CD4-positive, alpha-beta memory T cell (primary cell): ENCODE results near the gene LPCAT1. TPM values are rescaled to one million over a fixed set of nuclear protein-coding genes. Genes with fewer than 3 reads are reported as not detected.
A peak's percentile ranks its signal among the peaks of the same experiment; 100 is the strongest.
"Not testable (repeated sequence)": the region's sequence is repeated elsewhere in the genome, so short reads cannot be mapped to it uniquely, and the experiment has no call there.

Experiments used
- CTCF ChIA-PET: fragments of 350-600 bp; sonication (Branson Sonifier 250); formaldehyde crosslinking; loops from one replicate; lab custom pipeline; 2021; ENCODE audit warnings: inconsistent platforms; ENCODE audit not compliant: partially characterized antibody; lab: Charles Lee
- POLR2A ChIA-PET: fragments of 350-600 bp; sonication (Branson Sonifier 250); formaldehyde crosslinking; loops from one replicate; lab custom pipeline; 2021; ENCODE audit not compliant: partially characterized antibody; lab: Charles Lee
- DNase-seq, 5 donors: peaks; one replicate each; pipeline versions ENCODE4 v3.0.0 to v3.0.0-alpha.2; 2020 to 2022; ENCODE audit warnings: mixed read lengths in 1 of 5
- H3K27ac ChIP-seq: one replicate; pipeline ENCODE4 v1.7.0; 2013; ENCODE audit warnings: low read depth, low read length
- H3K27me3 ChIP-seq: 2 replicates; pipeline ENCODE4 v1.7.0; 2013; ENCODE audit warnings: mild to moderate bottlenecking, low read length, moderate library complexity; ENCODE audit not compliant: insufficient read depth
- H3K36me3 ChIP-seq: 2 replicates; pipeline ENCODE4 v1.7.0; 2013; ENCODE audit warnings: mild to moderate bottlenecking, low read length, moderate library complexity; ENCODE audit not compliant: insufficient read depth
- H3K4me1 ChIP-seq: 2 replicates; pipeline ENCODE4 v1.7.0; 2013; ENCODE audit warnings: mild to moderate bottlenecking, low read length, moderate library complexity; ENCODE audit not compliant: insufficient read depth
- H3K4me3 ChIP-seq, 2 donors: one replicate each; pipeline ENCODE4 v1.7.0; 2013; ENCODE audit warnings: low read length in 2 of 2, mild to moderate bottlenecking in 1 of 2
- H3K9me3 ChIP-seq, 2 donors: one replicate each; pipeline ENCODE4 v1.7.0; 2013; ENCODE audit warnings: low read length in 2 of 2, control low read depth in 1 of 2; ENCODE audit not compliant: control insufficient read depth in 1 of 2
- H3K27ac Mint-ChIP-seq, 7 donors: one replicate each; pipeline ENCODE4 v1.8.0; 2020 to 2021; ENCODE audit warnings: mixed read lengths in 7 of 7, mild to moderate bottlenecking in 6 of 7, inconsistent platforms in 3 of 7, moderate library complexity in 3 of 7
- H3K27me3 Mint-ChIP-seq, 2 donors: one replicate each; pipeline ENCODE4 v1.8.0; 2020 to 2021; ENCODE audit warnings: mixed read lengths in 2 of 2
- H3K36me3 Mint-ChIP-seq, 2 donors: one replicate each; pipeline ENCODE4 v1.8.0; 2020 to 2021; ENCODE audit warnings: mixed read lengths in 2 of 2, inconsistent platforms in 1 of 2, mild to moderate bottlenecking in 1 of 2
- H3K4me1 Mint-ChIP-seq, 4 donors: one replicate each; pipeline ENCODE4 v1.8.0; 2020 to 2021; ENCODE audit warnings: mixed read lengths in 4 of 4, mild to moderate bottlenecking in 1 of 4
- H3K4me3 Mint-ChIP-seq, 8 donors: one replicate each; pipeline ENCODE4 v1.8.0; 2020 to 2021; ENCODE audit warnings: mixed read lengths in 8 of 8, mild to moderate bottlenecking in 7 of 8, moderate library complexity in 6 of 8, inconsistent platforms in 3 of 8
- H3K9me3 Mint-ChIP-seq, 8 donors: one replicate each; pipeline ENCODE4 v1.8.0; 2020 to 2021; ENCODE audit warnings: mixed read lengths in 8 of 8, mild to moderate bottlenecking in 5 of 8, inconsistent platforms in 3 of 8, moderate library complexity in 1 of 8
- intact Hi-C: fragments of 100-400 bp; cut with micrococcal nuclease; formaldehyde crosslinking; loops from one replicate; pipeline ENCODE4 v1.15.1; 2023
- polyA plus RNA-seq, 2 donors: library from polyadenylated mRNA; unstranded; fragments of 300-500 nt; fragmentation: Illumina TruSeq; gene quantifications; one replicate each; pipeline ENCODE4 v1.2.3, GENCODE V29; 2021
- total RNA-seq, 2 experiments: library from RNA; stranded (reverse); gene quantifications; one replicate each; pipeline ENCODE4 v1.2.3, GENCODE V29; 2021

Gene LPCAT1
- total and polyA plus RNA-seq, 4 experiments from 2014 or later = 9.0 to 63.6 (median 47.5) TPM

DNA sequence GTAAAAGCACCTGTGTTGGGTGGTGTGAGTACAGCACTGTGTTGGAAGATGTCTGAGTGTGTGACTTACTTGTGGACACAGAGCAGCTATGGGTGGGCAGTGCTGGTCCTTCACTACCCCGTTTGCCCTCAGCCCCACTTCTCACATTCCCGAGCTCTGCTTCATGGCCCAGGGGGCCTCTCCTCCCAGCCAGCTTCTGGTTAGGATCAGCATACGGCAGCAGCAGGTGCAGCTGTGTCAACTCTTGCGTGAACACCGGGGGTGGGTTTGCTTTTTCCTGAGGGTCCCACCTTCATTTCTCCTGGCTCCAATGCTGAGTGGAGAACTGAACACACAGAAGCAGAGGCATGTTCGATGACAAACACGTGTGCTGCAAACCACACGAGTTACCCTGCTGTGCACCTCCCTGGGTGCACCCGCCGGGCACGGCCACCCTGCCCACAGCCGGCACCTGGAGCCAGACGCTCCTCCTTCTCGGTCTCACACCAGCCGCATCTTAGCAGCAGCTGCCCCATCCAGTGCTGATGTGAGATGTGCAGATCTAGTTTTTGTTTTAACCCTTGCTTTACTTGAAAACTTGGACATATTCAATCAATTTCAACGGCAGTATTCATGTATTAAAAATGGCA, 63.6 kb downstream of the LPCAT1 start:
- no peak for DNase-seq
- intact Hi-C loops = no loop called here
- peaks cover 18% of the 10 kb centered on the region for H3K36me3 ChIP-seq

DNA sequence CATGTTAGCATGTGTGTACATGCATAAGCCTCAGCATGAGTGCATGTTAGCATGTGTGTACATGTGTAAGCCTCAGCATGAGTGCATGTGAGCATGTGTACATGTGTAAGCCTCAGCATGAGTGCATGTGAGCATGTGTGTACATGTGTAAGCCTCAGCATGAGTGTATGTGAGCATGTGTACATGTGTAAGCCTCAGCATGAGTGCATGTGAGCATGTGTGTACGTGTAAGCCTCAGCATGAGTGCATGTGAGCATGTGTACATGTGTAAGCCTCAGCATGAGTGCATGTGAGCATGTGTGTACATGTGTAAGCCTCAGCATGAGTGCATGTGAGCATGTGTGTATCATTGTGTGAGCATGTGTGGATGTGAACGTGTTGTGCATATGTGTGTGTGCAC, 64.3 kb downstream of the LPCAT1 start:
- H3K4me3 ChIP-seq, H3K27ac ChIP-seq: not testable (repeated sequence)

More for the DNA sequence above, 63.6 kb downstream of the LPCAT1 start:
- Mint-ChIP-seq H3K4me3 (no peak overlapping the region), H3K9me3 (peaks cover 0 to 14% (median 7%) of the 10 kb centered on the region in 8 donors), H3K27ac (peak overlapping the region in 1 of 7 donors; percentile 12), H3K36me3 (peaks cover 25 to 26% of the 10 kb centered on the region in 2 donors), H3K4me1 (no peaks in the 10 kb centered on the region), H3K27me3 (no peaks in the 10 kb centered on the region)
- H3K9me3 ChIP-seq = no peaks in the 10 kb centered on the region
- H3K27ac ChIP-seq = no peak overlapping the region
- no peaks in the 10 kb centered on the region for H3K27me3 ChIP-seq
- H3K4me1 ChIP-seq = no peaks in the 10 kb centered on the region
- no peak overlapping the region for H3K4me3 ChIP-seq
- CTCF ChIA-PET = no interaction called here
- POLR2A ChIA-PET = no interaction called here

DNA sequence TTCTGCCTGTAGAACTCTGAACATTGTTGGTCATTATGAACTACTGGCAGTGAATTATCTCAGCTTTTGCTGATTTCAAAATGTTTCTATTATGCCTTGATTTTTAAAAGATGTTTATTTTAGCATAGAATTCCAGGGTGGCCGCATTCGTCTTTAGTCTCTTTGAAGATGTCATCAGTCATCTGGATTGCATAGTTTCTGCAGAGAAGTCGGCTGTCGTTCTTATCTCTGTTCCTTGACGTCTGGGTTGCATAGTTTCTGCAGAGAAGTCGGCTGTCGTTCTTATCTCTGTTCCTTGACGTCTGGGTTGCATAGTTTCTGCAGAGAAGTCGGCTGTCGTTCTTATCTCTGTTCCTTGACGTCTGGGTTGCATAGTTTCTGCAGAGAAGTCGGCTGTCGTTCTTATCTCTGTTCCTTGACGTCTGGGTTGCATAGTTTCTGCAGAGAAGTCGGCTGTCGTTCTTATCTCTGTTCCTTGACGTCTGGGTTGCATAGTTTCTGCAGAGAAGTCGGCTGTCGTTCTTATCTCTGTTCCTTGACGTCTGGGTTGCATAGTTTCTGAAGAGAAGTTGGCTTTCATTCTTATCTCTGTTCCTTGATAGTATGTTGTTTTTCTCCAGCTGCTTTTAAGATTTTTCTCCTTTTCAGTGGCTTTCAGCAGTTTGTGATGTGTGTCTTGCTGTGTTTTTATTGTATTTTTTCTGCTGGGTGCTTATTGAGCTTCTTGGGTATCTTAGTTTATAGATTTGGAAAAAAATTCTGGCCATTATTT, 67.5 kb downstream of the LPCAT1 start:
- DNase-seq, H3K36me3 ChIP-seq, POLR2A ChIA-PET, H3K27ac Mint-ChIP-seq, H3K27me3 ChIP-seq, CTCF ChIA-PET, H3K4me3 Mint-ChIP-seq, H3K9me3 ChIP-seq, H3K4me1 ChIP-seq, H3K27ac ChIP-seq, H3K4me3 ChIP-seq, intact Hi-C loops, H3K4me1 Mint-ChIP-seq: not testable (repeated sequence)
- Mint-ChIP-seq H3K27me3 (peaks cover 6 to 17% of the 10 kb centered on the region in 2 donors), H3K9me3 (peaks cover 0 to 47% (median 30%) of the 10 kb centered on the region in 8 donors), H3K36me3 (peaks cover 10 to 18% of the 10 kb centered on the region in 2 donors)

More for the DNA sequence above, 64.3 kb downstream of the LPCAT1 start:
- H3K27me3 Mint-ChIP-seq, H3K4me1 ChIP-seq, DNase-seq, H3K4me3 Mint-ChIP-seq, H3K4me1 Mint-ChIP-seq, H3K27ac Mint-ChIP-seq, H3K27me3 ChIP-seq, CTCF ChIA-PET, POLR2A ChIA-PET, intact Hi-C loops, H3K9me3 ChIP-seq: not testable (repeated sequence)
- peaks cover 24 to 25% of the 10 kb centered on the region in 2 donors for H3K36me3 Mint-ChIP-seq
- peaks cover 18% of the 10 kb centered on the region for H3K36me3 ChIP-seq
- peaks cover 0 to 22% (median 14%) of the 10 kb centered on the region in 8 donors for H3K9me3 Mint-ChIP-seq

- no peak overlapping the region for H3K4me3 ChIP-seq
- no peaks in the 10 kb centered on the region for H3K4me1 ChIP-seq
- no peaks in the 10 kb centered on the region for H3K36me3 ChIP-seq
- Mint-ChIP-seq H3K4me1 (peaks cover 0 to under 1% (median 0%) of the 10 kb centered on the region in 4 donors), H3K36me3 (peaks cover 1 to 10% of the 10 kb centered on the region in 2 donors), H3K27ac (no peak overlapping the region), H3K27me3 (peaks cover 17 to 19% of the 10 kb centered on the region in 2 donors), H3K9me3 (peaks cover 0 to 47% (median 30%) of the 10 kb centered on the region in 8 donors), H3K4me3 (no peak overlapping the region)
- no peak overlapping the region for H3K27ac ChIP-seq
- ChIA-PET CTCF (no interaction called here), POLR2A (no interaction called here)
- intact Hi-C loops = no loop called here
- no peaks in the 10 kb centered on the region for H3K9me3 ChIP-seq
- H3K27me3 ChIP-seq = no peaks in the 10 kb centered on the region
- no peak for DNase-seq
Measured at GRCh38 chr5:1453613-1454012, 70.1 kb downstream of the LPCAT1 start.

GRCh38 chr5:1449081-1449630, 74.6 kb downstream of the LPCAT1 start:
- H3K27ac Mint-ChIP-seq = no peak overlapping the region
- H3K4me3 Mint-ChIP-seq = no peak overlapping the region
- ChIA-PET CTCF (no interaction called here), POLR2A (no interaction called here)
- no peak for DNase-seq
- no peaks in the 10 kb centered on the region for H3K9me3 ChIP-seq
- H3K27ac ChIP-seq = no peak overlapping the region
- H3K36me3 Mint-ChIP-seq = peaks cover under 1 to 1% of the 10 kb centered on the region in 2 donors
- no peaks in the 10 kb centered on the region for H3K36me3 ChIP-seq
- intact Hi-C loops = no loop called here
- peaks cover 0 to 23% (median 13%) of the 10 kb centered on the region in 8 donors for H3K9me3 Mint-ChIP-seq
- H3K4me1 Mint-ChIP-seq = peaks cover under 1 to 5% (median 4%) of the 10 kb centered on the region in 4 donors
- no peaks in the 10 kb centered on the region for H3K4me1 ChIP-seq
- H3K27me3 ChIP-seq = peaks cover 5% of the 10 kb centered on the region
- no peak overlapping the region for H3K4me3 ChIP-seq
- peaks cover 29 to 37% of the 10 kb centered on the region in 2 donors for H3K27me3 Mint-ChIP-seq

DNA sequence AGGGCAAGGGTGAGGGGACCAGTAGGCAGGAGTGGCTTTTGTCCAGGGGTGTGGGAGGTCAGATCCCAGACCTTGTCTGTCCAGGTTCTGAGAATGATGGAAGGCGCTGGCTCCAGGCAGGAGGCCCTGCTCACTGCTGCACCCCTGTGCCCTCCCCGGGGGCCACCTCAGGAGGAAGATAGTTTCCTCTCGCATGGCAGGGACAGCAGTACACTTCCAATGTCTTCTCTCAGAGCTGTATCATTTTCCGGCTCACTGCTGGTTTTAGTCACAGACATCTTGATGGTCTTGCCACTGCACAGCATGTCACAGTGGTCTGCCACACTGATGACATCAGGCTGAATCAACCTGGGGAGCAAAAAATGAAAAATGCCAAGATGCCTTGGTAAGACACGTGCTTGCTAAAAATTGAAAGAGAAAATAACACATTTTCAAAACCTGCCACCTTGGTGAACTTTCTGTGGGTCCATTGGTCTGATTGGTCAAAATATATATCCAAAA, 75.2 kb downstream of the LPCAT1 start:
- Mint-ChIP-seq H3K4me3 (no peak overlapping the region), H3K4me1 (peaks cover 5 to 6% (median 6%) of the 10 kb centered on the region in 4 donors), H3K27ac (no peak overlapping the region), H3K27me3 (peaks cover 33 to 43% of the 10 kb centered on the region in 2 donors), H3K36me3 (no peaks in the 10 kb centered on the region), H3K9me3 (peaks cover 0 to 17% (median 7%) of the 10 kb centered on the region in 8 donors)
- intact Hi-C loops = no loop called here
- no peaks in the 10 kb centered on the region for H3K36me3 ChIP-seq
- ChIA-PET CTCF (no interaction called here), POLR2A (no interaction called here)
- H3K9me3 ChIP-seq = no peaks in the 10 kb centered on the region
- H3K4me3 ChIP-seq = no peak overlapping the region
- no peak overlapping the region for H3K27ac ChIP-seq
- no peaks in the 10 kb centered on the region for H3K4me1 ChIP-seq
- DNase-seq = no peak
- H3K27me3 ChIP-seq = peaks cover 5% of the 10 kb centered on the region
